GM03348 (cell line): Measurements from ENCODE around the gene CCDC34.
"Not testable (repeated sequence)": the region's sequence is repeated elsewhere in the genome, so short reads cannot be mapped to it uniquely, and the experiment has no call there.

Experiments
- DNase-seq: peaks from one replicate; pipeline ENCODE4 v3.0.0; 2012; ENCODE audit warnings: low spot score

Gene CCDC34

GRCh38 chr11:27322196-27322595, 40.8 kb downstream of the CCDC34 start:
- DNase-seq = not testable (repeated sequence)

GRCh38 chr11:27321340-27321739, 41.7 kb downstream of the CCDC34 start:
- DNase-seq = not testable (repeated sequence)

DNA sequence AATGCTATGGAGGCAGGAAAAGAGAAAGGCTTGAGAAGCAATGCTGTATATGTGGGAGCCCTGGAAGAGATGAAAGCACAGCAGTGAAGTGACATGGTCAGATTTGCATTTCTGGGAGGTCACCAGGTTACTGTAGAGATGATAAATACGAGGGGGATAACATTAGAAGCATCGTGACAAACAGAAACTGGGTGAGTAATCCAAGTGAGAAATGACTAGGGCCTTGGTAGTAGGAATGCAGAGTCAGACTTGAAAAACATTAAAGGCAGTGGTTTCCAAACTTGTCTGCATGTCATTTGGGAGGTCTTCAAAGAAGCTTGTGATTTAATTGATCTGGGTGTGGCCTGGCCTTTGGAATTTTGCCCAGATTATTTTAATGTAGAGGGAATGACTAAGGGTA, 43.9 kb downstream of the CCDC34 start:
- DNase-seq = peak; percentile 56

DNA sequence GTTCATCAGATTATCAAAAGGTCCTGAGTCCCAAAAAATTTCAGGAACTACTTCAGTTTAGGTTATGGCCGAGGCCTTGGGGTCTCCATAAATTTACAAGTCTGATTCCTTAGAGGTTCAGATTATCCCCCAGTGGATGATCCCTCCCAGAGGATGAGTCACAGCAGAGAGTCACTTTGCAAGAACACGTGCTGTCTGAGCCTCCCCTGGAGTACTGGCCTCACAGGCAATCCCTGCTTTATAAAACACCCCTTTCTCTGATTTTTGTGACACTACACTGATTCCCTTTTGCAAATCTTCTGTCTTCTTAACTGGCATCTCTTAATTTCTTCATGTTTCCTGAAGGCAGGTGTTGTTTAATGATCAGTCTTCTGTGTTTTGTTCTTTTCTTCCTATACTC, 45.3 kb downstream of the CCDC34 start:
- DNase-seq = peak; percentile 54

DNA sequence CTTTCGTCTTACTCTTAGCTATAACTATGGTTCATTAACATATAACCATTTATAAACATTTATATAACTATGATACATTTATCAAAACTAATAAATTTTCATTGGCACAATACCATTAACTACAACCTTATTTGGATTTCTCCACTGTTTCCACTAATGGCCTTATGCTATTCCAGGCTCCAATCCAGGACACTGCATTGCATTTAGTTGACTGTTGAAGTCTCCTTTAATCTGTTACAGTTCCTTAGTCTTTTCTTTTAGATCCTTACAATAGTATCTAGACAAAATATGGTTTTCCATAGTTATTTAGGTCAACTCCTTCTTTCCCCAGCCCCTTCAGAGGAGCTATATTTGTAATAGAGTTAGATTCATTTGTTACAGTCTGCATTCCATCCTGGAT, 47.2 kb downstream of the CCDC34 start:
- DNase-seq = no peak

- peak; percentile 40 for DNase-seq
Measured at GRCh38 chr11:27313157-27313821, 49.7 kb downstream of the CCDC34 start.

GRCh38 chr11:27312110-27312509, 50.9 kb downstream of the CCDC34 start:
- DNase-seq = no peak

DNA sequence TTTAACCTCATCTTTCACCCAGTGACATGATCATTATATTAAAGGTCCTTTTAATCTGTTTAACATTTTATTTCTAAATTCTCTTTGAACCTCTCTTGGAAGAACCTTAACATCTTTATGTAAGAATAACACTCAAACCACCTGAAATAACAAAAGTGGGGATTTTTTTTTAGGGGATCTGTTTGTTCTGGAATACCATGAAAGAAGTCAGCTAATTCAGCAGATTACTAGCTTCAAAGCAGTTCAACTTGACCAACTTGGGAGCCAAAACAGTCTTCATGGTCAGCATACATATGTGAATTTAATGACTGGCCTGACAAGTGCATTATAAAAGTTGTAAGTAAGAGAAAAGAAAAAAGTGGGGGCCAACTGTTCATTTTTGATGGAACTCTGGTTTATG, 52.3 kb downstream of the CCDC34 start:
- DNase-seq = no peak

- no peak for DNase-seq
Measured at GRCh38 chr11:27310182-27310581, 52.8 kb downstream of the CCDC34 start.

GRCh38 chr11:27309046-27309445, 54.0 kb downstream of the CCDC34 start:
- no peak for DNase-seq

DNA sequence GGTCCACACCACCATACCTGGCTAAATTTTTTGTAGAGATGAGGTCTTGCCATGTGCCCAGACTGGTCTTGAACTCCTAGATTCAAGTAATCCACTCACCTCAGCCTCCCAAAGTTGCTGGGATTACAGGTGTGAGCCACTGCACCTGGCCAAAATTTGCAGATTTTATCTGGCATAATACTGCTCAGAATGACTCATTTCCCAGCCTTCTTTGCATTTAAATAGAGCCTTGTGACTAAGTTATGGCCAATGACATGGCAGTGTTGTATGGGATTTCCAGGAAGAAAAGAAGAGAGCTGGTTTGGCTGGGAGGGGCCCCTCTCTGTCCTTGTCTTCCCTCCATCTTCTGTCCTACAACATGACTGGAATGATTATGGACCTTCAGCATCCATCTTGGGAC, 55.8 kb downstream of the CCDC34 start:
- DNase-seq = no peak

- no peak for DNase-seq
Measured at GRCh38 chr11:27305751-27306150, 57.3 kb downstream of the CCDC34 start.

DNA sequence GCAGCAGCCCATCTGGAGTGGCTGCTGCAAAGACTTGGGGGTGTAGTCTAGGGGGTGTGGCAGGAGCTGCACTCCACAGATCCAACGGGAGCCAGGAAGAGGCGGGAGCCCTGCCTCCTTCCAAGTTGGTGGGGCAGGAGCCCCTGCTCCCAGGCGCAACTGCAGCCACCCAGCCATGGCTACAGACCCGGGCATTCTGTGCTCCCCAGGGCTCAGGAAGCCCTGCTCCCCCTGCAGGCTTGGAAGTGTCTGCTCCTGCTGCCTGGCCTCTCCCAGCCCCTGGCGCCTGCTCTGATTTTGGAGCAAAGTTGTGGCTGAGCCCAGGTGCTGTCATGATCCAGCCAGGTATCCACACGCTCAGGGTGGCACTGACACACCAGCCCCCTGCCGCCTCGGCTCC, 58.5 kb downstream of the CCDC34 start:
- no peak for DNase-seq

DNA sequence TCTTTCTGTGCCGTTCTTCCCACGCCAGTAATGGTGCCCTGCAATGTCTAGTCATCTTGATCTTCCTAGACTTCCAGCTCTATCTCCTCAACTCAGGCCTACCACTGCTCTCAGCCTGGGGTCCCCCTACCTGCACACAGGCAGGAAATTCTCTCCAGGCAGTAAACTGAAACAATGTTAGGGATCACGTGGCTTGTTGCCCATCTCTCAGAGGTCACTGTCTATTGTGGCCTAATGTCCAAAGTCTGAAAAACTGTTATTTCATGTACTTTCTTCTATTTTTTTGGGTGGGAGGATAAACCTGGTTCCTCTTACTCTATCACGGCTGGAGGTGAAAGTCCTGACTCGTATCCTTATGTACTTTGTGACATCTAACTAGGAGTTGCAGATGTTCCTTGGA, 59.1 kb downstream of the CCDC34 start:
- DNase-seq = no peak

DNA sequence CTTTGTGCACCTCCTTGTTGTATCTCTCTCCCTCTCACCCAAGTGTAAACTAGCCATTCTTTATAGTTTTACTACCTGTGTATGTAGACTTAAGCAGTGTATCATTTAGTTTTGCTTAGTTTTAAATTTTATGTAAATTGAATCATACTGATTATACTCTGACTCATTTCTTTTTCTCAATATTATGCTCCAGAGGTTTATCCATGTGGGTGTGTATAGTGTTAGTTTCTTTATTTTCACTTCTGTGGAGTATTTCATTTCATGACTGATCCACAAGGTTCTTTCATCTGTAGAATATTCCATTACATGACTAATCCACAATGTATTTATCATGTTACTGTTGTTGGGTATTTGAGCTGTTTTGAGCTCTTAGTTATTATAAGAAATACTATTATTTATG, 62.0 kb downstream of the CCDC34 start:
- DNase-seq = no peak

DNA sequence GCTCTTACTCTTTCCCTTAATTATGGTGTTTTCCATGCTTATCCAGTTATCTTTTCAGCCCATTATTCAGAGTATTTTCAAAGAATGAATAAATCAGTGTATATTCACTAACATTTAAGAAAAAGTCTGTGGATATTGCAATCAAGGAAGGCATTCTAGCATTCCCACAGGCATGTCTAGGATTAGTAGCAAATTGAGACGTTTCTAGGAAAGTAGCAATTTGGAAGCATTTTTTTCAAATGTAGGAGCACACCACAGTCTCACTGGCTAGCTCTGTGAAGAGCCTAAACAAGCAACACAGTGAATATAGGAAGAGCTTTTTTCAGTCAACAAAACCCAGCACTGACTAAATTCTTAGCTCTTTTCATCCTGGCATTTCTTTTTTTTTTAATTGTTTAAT, 65.4 kb downstream of the CCDC34 start:
- DNase-seq = no peak

- peak; percentile 72 for DNase-seq
Measured at GRCh38 chr11:27296497-27296896, 66.5 kb downstream of the CCDC34 start.

- no peak for DNase-seq
Measured at GRCh38 chr11:27295928-27296327, 67.1 kb downstream of the CCDC34 start.

DNA sequence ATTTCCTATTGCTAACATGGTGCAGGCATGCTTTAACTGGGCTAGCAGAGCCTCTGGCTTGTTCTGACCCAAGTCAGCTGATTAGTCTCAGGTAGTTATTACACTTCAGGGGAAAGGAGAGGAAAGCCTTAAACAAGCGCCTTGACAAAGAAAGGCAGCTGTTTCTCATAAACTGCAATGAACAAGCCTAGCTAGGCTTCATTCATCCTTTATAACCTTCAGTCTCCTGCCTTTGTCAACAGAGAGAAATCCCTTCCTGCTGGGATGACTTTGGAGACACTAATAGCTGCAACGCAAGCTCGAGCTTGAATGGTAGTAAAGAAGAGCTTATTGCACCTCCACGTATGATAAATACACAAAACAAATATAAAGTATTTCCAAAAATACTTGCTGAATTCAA, 68.4 kb downstream of the CCDC34 start:
- DNase-seq = no peak

DNA sequence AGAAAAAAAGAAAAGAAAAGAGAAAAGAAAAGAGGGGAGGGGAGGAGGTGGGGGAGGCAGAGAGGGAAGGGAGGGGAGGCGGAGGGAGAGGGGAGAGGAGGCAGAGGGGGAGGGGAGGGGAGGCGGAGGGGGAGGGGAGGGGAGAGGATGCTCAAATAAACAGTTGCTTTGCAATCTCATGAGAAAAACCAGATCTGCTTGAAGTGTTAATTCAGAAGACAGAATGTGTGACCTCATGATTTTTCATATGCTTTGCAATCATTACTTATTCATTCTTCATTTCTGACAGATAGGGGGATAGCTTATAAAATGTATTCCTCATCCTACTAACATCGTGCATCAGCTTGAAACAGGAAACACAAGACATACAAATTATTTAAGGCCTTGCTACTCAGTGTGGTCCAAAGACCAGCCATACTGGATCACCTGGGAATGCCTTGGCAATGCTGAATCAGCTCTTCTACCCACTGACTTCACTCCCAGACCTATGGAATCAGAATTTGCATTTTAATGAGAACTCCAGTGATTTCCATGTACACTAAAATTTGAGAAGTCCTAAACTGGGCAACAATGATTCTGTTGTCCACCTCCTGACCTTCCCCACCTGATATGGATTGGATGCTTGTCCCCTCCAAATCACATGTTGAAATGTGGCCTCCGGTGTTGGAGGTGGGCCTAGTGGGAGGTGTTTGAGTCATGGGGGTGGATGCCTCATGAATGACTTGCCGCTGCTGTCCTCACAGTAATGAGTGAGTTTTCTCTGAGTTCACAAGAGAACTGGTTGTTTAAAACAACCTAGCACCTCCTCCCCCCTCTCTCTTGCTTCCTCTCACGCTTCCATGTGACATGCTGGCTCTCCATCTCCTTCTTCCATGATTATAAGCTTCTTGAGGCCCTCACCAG, 69.2 kb downstream of the CCDC34 start:
- no peak for DNase-seq

DNA sequence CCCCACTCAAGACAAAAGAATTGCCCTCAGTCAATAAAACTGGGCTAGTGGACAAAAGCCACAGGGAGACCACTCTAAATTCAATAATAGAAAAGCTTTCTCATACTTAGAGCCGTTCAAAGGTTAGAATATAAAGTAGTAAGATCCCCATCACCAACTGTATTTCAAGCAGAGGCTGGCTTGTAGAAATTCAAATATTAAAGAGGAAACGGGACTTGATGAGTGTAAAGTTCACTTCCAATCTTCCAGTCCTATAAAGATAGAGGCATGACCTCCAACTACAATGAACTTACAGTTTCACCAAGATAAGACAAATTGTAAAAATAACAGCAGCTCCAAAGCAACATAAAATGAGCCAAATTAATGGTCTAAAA, 70.4 kb downstream of the CCDC34 start:
- no peak for DNase-seq

GRCh38 chr11:27291954-27292636, 70.9 kb downstream of the CCDC34 start:
- peak; percentile 41 for DNase-seq

DNA sequence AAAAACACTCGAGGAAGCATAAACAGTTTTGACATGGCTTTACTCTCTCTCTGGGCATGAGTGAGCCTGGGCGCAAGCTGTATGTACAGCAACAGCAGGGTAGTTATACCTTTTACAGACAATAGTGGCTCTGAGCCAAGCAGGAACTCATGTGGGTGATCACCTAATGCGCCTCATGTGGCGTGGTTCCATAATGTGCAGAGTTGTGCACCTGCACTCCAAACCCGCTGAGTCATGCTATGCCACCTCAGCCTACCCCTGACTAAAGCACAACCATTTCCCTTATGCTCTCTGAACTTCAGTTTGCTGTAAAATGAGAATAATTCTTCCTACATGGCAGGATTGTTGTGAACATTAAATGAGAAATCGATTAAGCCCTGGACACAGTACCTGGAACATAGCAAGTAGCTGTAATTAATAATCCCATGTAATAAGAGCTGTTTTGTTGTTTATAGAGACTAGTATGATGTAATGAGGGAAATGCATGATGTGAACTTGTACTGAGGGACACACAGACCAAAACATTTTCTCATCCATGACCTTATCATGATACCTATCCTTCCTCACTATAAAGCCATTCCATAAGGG, 71.6 kb downstream of the CCDC34 start:
- no peak for DNase-seq
